NCI-H128 (cell line): ENCODE data around the gene RHBDF1.
"Not testable (repeated sequence)": the region's sequence is repeated elsewhere in the genome, so short reads cannot be mapped to it uniquely, and the experiment has no call there.

Experiments used
- DNase-seq: peaks from one replicate; lab custom pipeline; 2025; ENCODE audit not compliant: unreplicated experiment; lab: John Stamatoyannopoulos, UW

The RHBDF1 gene

GRCh38 chr16:38941-39892, 33.2 kb downstream of the RHBDF1 start:
- no peak for DNase-seq

- not testable (repeated sequence) for DNase-seq
Observed at GRCh38 chr16:38206-38605, 34.2 kb downstream of the RHBDF1 start.

- DNase-seq: no peak
Observed at GRCh38 chr16:37511-37910, 34.9 kb downstream of the RHBDF1 start.

- DNase-seq: no peak
Observed at GRCh38 chr16:36336-36984, 36.0 kb downstream of the RHBDF1 start.

GRCh38 chr16:35678-36305, 36.6 kb downstream of the RHBDF1 start:
- no peak for DNase-seq

- DNase-seq: no peak
Observed at GRCh38 chr16:35011-35677, 37.3 kb downstream of the RHBDF1 start.

GRCh38 chr16:34648-34987, 37.8 kb downstream of the RHBDF1 start:
- no peak for DNase-seq

- DNase-seq: no peak
Observed at GRCh38 chr16:33877-34647, 38.4 kb downstream of the RHBDF1 start.

- not testable (repeated sequence) for DNase-seq
Observed at GRCh38 chr16:33154-33876, 39.1 kb downstream of the RHBDF1 start.

GRCh38 chr16:30627-31026, 41.8 kb downstream of the RHBDF1 start:
- DNase-seq: not testable (repeated sequence)

GRCh38 chr16:25926-26348, 46.5 kb downstream of the RHBDF1 start:
- not testable (repeated sequence) for DNase-seq

GRCh38 chr16:24151-24550, 48.3 kb downstream of the RHBDF1 start:
- DNase-seq: not testable (repeated sequence)

- DNase-seq: not testable (repeated sequence)
Observed at GRCh38 chr16:20886-21285, 51.5 kb downstream of the RHBDF1 start.

- DNase-seq: not testable (repeated sequence)
Observed at GRCh38 chr16:17062-17765, 55.2 kb downstream of the RHBDF1 start.

- DNase-seq: not testable (repeated sequence)
Observed at GRCh38 chr16:10772-11171, 61.7 kb downstream of the RHBDF1 start.

GRCh38 chr16:9903-10665, 62.3 kb downstream of the RHBDF1 start:
- DNase-seq: no peak
